Measurements from ENCODE around the gene GSTCD.

DNA sequence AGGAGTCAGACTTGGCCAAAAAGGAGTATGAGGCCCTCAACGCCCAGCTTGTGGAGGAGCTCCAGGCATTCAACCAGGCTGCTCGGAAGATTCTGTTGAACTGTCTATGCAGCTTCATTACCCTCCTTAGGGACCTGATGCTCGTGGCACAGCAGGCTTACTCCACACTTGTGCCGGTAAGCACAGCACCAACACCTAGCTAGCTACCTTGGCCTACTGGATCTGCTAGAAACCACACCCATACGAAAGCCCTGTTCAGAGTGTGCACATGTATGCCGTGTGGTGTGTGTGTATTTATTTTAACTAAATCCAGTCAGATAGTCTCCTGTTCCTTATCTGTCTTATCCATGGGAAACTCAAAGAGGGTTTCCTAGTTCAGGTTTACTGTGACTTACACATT, 49.4 kb upstream of the GSTCD start:
- TF ChIP-seq, protein P1, sequence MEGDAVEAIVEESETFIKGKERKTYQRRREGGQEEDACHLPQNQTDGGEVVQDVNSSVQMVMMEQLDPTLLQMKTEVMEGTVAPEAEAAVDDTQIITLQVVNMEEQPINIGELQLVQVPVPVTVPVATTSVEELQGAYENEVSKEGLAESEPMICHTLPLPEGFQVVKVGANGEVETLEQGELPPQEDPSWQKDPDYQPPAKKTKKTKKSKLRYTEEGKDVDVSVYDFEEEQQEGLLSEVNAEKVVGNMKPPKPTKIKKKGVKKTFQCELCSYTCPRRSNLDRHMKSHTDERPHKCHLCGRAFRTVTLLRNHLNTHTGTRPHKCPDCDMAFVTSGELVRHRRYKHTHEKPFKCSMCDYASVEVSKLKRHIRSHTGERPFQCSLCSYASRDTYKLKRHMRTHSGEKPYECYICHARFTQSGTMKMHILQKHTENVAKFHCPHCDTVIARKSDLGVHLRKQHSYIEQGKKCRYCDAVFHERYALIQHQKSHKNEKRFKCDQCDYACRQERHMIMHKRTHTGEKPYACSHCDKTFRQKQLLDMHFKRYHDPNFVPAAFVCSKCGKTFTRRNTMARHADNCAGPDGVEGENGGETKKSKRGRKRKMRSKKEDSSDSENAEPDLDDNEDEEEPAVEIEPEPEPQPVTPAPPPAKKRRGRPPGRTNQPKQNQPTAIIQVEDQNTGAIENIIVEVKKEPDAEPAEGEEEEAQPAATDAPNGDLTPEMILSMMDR (IDR thresholded peaks at IDR 0.05; ENCODE audit: low read depth, low read length, poor library complexity, severe bottlenecking): no peak
- TF ChIP-seq EZH2phosphoT487 (IDR thresholded peaks at IDR 0.05; ENCODE audit: borderline replicate concordance, low read length): no peak
